Putamen (tissue), 1 donor: ENCODE data around the gene KRT6A.
"Not testable (repeated sequence)": the region's sequence is repeated elsewhere in the genome, so short reads cannot be mapped to it uniquely, and the experiment has no call there.

Experiments
- DNase-seq: peaks from one replicate; pipeline ENCODE4 v3.0.0-alpha.2; 2016; ENCODE audit warnings: low spot score

Gene KRT6A

GRCh38 chr12:52458861-52459260, 34.2 kb downstream of the KRT6A start:
- no peak for DNase-seq

DNA sequence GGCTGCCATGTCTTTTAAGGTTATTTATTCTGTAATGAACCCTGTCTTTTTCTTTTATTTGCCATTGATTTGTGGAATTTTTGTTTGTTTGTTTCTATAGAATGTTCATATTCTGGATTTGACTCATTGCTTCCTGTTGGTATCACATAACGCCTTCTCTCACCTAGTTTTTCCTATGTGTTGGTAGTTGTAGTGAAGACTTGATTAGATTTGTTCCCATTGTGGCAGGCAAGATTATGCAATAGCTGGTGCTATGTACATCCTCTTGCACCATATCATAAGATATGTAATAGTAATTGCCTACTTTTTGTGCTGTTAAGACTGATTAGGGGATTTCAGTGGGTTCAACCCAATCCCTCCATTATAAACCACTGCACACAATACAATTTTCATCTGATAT, 37.2 kb downstream of the KRT6A start:
- DNase-seq, result no peak

GRCh38 chr12:52454411-52455201, 38.5 kb downstream of the KRT6A start:
- DNase-seq, result no peak

DNA sequence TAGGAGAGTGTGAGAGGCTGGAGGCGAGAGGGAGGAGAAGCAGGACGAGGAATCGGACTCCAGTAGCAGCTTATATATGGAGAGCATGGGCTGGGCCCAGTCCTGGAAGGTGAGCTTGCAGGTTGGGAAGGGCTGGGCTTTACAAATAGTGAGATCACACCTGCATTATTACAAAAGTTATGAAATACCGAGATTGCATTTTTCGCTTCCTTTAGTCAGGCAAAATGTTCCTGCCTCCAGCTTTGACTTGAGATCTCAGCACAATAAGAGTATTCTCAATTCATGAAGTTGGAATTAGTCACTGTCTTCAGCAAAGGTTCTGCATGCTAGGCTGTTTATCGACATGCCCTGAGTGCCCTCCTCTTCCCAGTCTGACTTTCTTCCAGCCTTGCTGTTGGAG, 41.0 kb downstream of the KRT6A start, which contains the start of gene KRT6B:
Gene KRT6B (minus strand): TSS at position 46 of the 400 bp plus-strand sequence. CDS start 68 bp downstream, outside the sequence.
- no peak for DNase-seq

GRCh38 chr12:52448228-52448627, 44.8 kb downstream of the KRT6A start:
- DNase-seq, result no peak

GRCh38 chr12:52447196-52447595, 45.9 kb downstream of the KRT6A start:
- not testable (repeated sequence) for DNase-seq

DNA sequence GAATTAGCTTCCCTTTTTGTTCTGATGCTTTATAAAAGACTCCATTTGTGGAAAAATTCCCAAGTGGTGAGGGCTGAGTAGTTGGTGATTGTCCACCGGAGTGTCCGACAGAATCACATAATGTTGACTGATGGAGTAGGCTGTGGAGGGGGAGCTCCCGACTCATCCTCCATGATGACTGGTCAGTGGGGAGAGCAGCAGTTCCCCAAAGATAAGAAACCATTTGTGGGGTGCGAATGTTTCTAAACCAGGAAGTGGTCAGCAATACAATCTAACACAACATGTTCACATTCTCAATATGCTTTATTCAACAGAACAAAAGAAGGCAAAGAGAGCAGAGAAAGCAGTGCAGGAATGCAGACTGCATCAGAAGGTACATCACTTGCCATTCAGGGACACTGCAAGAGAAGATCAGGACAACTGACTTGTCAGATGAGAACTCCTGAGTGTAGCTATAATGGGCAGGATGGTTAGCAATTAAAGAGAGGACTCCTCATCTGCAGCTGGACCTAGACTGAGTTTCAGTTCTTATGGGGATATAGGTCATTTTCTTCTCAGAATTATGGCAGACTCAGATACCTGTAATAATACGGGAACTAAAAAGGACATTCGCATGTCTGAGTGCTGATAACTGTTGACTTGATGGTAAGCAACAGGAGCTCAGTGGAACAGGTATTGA, 46.6 kb downstream of the KRT6A start:
- DNase-seq, result no peak

GRCh38 chr12:52445876-52446275, 47.2 kb downstream of the KRT6A start:
- no peak for DNase-seq

DNA sequence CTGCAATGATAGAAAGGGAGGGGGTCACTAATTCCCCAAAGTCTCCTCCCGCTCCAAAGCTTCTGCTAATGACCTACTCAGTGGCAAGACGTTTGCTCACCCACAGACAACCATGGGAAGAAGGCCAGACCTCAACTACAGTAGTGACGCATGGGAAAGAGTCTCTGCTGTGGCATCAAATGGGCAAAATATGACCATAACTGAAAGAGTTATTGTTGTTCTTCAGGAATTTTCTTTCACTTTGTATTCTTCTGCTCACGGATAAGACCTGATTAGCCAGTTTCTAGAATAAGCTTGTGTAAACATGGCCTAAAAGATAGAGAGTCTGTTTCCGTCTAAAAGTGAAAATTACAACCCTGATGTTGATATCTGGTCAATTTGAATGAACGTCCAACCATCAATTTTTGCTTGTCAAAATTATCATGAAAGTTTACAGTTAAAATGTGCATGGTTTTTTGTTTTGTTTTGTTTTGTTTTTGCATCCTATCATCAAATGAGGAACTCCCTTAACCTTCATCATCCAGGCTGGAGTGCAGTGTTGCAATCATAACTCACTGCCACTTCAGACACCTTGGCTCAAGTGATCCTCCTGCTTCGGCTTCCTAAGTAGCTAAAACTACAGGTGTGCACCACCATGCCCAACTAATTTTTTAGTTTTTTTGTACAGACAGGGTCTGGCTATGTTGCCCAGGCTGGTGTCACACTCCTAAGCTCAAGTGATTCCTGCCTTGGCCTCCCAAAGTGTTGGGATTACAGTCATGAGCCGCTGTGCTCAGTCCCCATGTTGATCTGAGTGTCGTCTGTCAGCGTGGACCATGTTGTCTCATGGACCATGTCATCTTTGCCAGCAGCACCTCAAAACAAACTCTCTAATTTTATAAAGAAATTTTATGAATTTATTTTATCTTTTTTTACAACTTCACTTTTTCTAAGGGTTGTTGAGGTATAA, 48.1 kb downstream of the KRT6A start:
- DNase-seq, result no peak

GRCh38 chr12:52443966-52444365, 49.1 kb downstream of the KRT6A start:
- no peak for DNase-seq

GRCh38 chr12:52442600-52443061, 50.4 kb downstream of the KRT6A start:
- DNase-seq, result no peak

- DNase-seq, result no peak
These were observed 51.6 kb downstream of the KRT6A start for GRCh38 chr12:52441320-52441911.

DNA sequence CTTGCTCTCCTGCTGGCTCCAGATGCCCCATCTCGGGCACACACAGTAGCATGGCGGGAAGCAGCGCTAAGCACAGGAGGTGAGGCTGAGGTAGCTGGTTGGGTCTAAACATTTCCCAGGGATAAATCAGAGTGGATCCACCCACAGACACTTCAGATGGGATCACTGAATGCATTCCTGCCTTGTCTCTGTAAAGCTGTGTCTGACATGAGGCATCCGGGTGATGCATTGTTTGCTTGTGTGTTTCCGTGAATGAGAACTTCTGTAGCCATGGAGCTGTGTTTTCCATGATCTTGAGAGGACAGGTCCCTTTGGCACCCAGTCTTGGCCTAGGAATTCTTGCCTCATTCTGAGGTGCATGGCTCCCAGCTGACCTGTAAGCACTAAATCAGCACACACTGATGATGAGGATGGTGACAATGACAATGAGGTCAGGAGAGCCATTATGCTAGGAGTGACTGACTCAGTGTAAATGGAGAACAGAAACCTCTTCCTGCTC, 52.2 kb downstream of the KRT6A start:
- no peak for DNase-seq

GRCh38 chr12:52439845-52440244, 53.2 kb downstream of the KRT6A start:
- no peak for DNase-seq

GRCh38 chr12:52439420-52439819, 53.6 kb downstream of the KRT6A start:
- no peak for DNase-seq

DNA sequence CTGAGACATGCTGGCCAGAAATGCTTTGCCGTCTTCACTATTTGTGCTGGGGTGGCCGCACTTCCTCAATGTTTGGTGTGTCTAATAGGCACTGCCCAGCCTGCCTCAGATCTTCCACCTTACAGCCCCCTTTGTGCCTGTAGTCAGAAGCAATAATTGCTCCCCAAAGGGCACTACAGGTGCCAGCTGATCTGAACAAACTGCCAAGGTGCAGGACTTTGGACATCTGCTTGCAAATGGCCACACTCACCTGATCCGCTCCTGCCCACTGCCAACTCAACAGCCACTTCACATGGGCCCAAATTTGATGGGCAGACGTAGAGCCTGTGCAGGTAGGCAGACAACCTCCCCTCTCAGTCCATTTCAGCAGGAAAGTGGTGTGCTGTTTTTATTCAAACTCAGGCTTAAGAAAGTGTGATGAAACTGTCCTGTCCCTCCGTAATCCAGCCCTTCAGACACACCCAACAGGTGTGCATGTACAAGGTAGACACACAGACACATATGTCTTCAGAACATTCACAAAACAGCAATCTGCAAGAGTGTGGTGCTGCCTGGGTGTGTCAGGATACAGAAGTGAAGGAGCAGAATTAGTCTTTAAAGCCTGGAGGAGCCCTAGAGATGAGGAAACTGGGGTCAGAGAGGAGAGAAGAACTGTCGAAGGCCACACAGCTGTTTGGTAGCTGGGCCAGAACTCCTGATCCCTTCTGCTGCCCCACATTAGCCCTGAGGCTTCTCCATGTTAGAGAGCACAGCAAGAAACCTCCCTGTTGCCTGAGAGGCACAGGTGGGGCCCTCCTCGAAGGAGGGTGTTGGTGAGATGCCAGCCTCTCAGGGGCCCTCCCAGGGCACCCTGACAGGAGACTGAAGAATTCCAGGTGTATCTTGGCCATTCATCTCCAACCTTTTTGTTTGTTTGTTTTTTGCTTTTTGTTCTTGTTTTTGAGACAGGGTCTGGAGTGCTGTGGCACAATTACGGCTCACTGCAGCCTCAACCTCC, 54.5 kb downstream of the KRT6A start:
- DNase-seq, result no peak

DNA sequence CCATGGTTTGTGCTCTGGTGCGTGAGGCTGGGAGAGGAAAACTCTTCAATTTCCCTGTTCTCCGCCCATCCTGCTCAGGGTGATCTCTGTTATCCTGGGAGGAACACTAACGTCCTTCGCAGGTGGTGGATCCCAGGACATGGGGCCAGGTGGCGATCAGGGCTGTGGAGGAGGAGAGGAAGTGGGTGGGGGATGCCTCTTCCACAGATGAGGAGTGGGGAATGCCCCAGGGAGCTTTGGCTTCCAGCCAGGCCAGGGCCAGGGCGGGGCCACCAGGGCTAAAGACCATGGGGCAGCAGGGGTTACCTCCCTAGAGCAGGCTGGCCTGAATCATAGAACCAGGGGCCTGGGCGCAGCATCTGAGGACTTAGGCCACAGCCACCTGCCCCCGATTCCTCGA, 55.5 kb downstream of the KRT6A start:
- no peak for DNase-seq
